DOHH2 (cell line): Measurements from ENCODE around the gene IQCM.

Experiments
- H3F3A ChIP-seq: fragments of 200-600 bp; sonication (generic), shearing (Covaris generic); 2 replicates; pipeline ENCODE4 v1.6.0; 2016; ENCODE audit warnings: antibody characterized with exemption, mild to moderate bottlenecking; ENCODE audit not compliant: control insufficient read depth, insufficient read depth
- H3K27ac ChIP-seq: fragments of 200-600 bp; sonication (generic); 2 replicates; pipeline ENCODE4 v1.5.1; 2014; ENCODE audit warnings: low read depth, mild to moderate bottlenecking, low read length, moderate library complexity
- H3K27me3 ChIP-seq: fragments of 200-600 bp; sonication (generic); 2 replicates; pipeline ENCODE4 v1.6.1; 2014; ENCODE audit warnings: mild to moderate bottlenecking, low read length, mixed read lengths; ENCODE audit not compliant: control insufficient read depth
- H3K36me3 ChIP-seq: fragments of 200-600 bp; sonication (generic); 2 replicates; pipeline ENCODE4 v1.6.1; 2014; ENCODE audit warnings: mild to moderate bottlenecking, low read length, moderate library complexity, mixed read lengths; ENCODE audit not compliant: control insufficient read depth
- H3K4me1 ChIP-seq: fragments of 200-600 bp; sonication (generic); 2 replicates; pipeline ENCODE4 v1.6.1; 2014; ENCODE audit warnings: mild to moderate bottlenecking, low read length, mixed read lengths; ENCODE audit not compliant: control insufficient read depth
- H3K4me2 ChIP-seq: fragments of 200-600 bp; sonication (generic); 2 replicates; pipeline ENCODE4 v1.6.0; 2014; ENCODE audit warnings: mild to moderate bottlenecking, low read length, moderate library complexity
- H3K4me3 ChIP-seq: fragments of 200-600 bp; sonication (generic); 2 replicates; pipeline ENCODE4 v1.5.1; 2014; ENCODE audit warnings: mild to moderate bottlenecking, low read length, mixed read lengths
- H3K79me2 ChIP-seq: fragments of 200-600 bp; sonication (generic); 2 replicates; pipeline ENCODE4 v1.6.1; 2014; ENCODE audit warnings: mild to moderate bottlenecking, low read length, mixed read lengths; ENCODE audit not compliant: control insufficient read depth
- H3K9me2 ChIP-seq: fragments of 200-600 bp; sonication (generic); replicated peaks from 2 replicates; pipeline ENCODE4 v1.6.1; 2014; ENCODE audit warnings: mild to moderate bottlenecking, low read length, mixed read lengths; ENCODE audit not compliant: control insufficient read depth
- H3K9me3 ChIP-seq: fragments of 200-600 bp; sonication (generic); 2 replicates; pipeline ENCODE4 v1.6.1; 2014; ENCODE audit warnings: antibody characterized with exemption, low read length, mixed read lengths; ENCODE audit not compliant: control insufficient read depth, insufficient read depth
- H4K20me1 ChIP-seq: fragments of 200-600 bp; sonication (generic); 2 replicates; pipeline ENCODE4 v1.6.0; 2014; ENCODE audit warnings: low read depth, mild to moderate bottlenecking, antibody characterized with exemption, low read length, moderate library complexity; ENCODE audit not compliant: control insufficient read depth, insufficient read depth
- CTCF ChIP-seq: fragments of 200-600 bp; sonication (generic); IDR thresholded peaks from one replicate; pipeline ENCODE4 v1.5.1; 2014; ENCODE audit warnings: antibody characterized with exemption, mild to moderate bottlenecking, low read depth, low read length; ENCODE audit not compliant: poor library complexity, severe bottlenecking
- EZH2phosphoT487 ChIP-seq: fragments of 200-600 bp; sonication (generic); IDR thresholded peaks from 2 replicates; pipeline ENCODE4 v1.6.1; 2017; ENCODE audit warnings: borderline replicate concordance, mild to moderate bottlenecking, antibody characterized with exemption, low read length, moderate library complexity, mixed read lengths

The IQCM gene

GRCh38 chr4:149784018-149784417, 31.6 kb downstream of the IQCM start:
- Histone ChIP-seq H3K27me3 (no peaks in the 10 kb centered on the region), H3K9me3 (no peaks in the 10 kb centered on the region), H4K20me1 (no peaks in the 10 kb centered on the region), H3F3A (no peaks in the 10 kb centered on the region), H3K9me2 (no peaks in the 10 kb centered on the region), H3K27ac (no peak overlapping the region), H3K4me3 (no peak overlapping the region), H3K4me2 (no peak overlapping the region), H3K36me3 (no peaks in the 10 kb centered on the region), H3K4me1 (no peaks in the 10 kb centered on the region), H3K79me2 (no peaks in the 10 kb centered on the region)
- TF ChIP-seq EZH2phosphoT487 (no peak), CTCF (no peak)

GRCh38 chr4:149781150-149781549, 34.5 kb downstream of the IQCM start:
- no peaks in the 10 kb centered on the region for H3K9me3 ChIP-seq
- H3K36me3 ChIP-seq: no peaks in the 10 kb centered on the region
- H3K4me3 ChIP-seq: no peak overlapping the region
- no peak overlapping the region for H3K4me2 ChIP-seq
- no peak overlapping the region for H3K27ac ChIP-seq
- H3F3A ChIP-seq: no peaks in the 10 kb centered on the region
- no peaks in the 10 kb centered on the region for H3K79me2 ChIP-seq
- H3K9me2 ChIP-seq: no peaks in the 10 kb centered on the region
- TF ChIP-seq CTCF: no peak
- no peaks in the 10 kb centered on the region for H3K27me3 ChIP-seq
- no peaks in the 10 kb centered on the region for H4K20me1 ChIP-seq
- H3K4me1 ChIP-seq: no peaks in the 10 kb centered on the region

- no peaks in the 10 kb centered on the region for H3K36me3 ChIP-seq
These were observed 47.2 kb downstream of the IQCM start for GRCh38 chr4:149768477-149768876.

More at GRCh38 chr4:149768477-149768876, 47.2 kb downstream of the IQCM start:
- Histone ChIP-seq H3K79me2 (no peaks in the 10 kb centered on the region), H4K20me1 (no peaks in the 10 kb centered on the region), H3K4me2 (no peak overlapping the region), H3K4me3 (no peak overlapping the region), H3K9me3 (no peaks in the 10 kb centered on the region), H3K27me3 (no peaks in the 10 kb centered on the region), H3K9me2 (no peaks in the 10 kb centered on the region), H3F3A (no peaks in the 10 kb centered on the region), H3K4me1 (no peaks in the 10 kb centered on the region), H3K27ac (no peak overlapping the region)
- TF ChIP-seq CTCF (no peak), EZH2phosphoT487 (no peak)
